H1 (cell line): Measurements from ENCODE around the gene GAS7. TPM values are rescaled to one million over a fixed set of nuclear protein-coding genes. Genes with fewer than 3 reads are reported as not detected.

Experiments
- CHD1 ChIP-seq: IDR thresholded peaks from 2 replicates; pipeline ENCODE4 v1.6.1; 2012; ENCODE audit warnings: low read depth, low read length, improper control_type of control experiment
- HDAC6 ChIP-seq: IDR thresholded peaks from one replicate; pipeline ENCODE4 v1.7.1; 2012; ENCODE audit warnings: low read depth, mild to moderate bottlenecking, inconsistent platforms, low read length, moderate library complexity
- JUND ChIP-seq: IDR thresholded peaks from 2 replicates; pipeline ENCODE4 v1.6.1; 2011; ENCODE audit warnings: mild to moderate bottlenecking, improper control_type of control experiment, low read length
- NANOG ChIP-seq: IDR thresholded peaks from 2 replicates; pipeline ENCODE4 v1.6.1; 2011; ENCODE audit warnings: low read length, low read depth, mild to moderate bottlenecking, inconsistent platforms; ENCODE audit not compliant: insufficient read depth, poor library complexity, severe bottlenecking
- SP2 ChIP-seq: IDR thresholded peaks from 2 replicates; pipeline ENCODE4 v1.6.1; 2012; ENCODE audit warnings: mild to moderate bottlenecking, low read length, inconsistent platforms
- TEAD4 ChIP-seq: IDR thresholded peaks from 2 replicates; pipeline ENCODE4 v1.6.1; 2012; ENCODE audit warnings: low read depth, low read length, inconsistent platforms, mixed read lengths
- polyA plus RNA-seq, 7 experiments: library from polyadenylated mRNA; depleted of rRNA in 3 of 7; stranded (reverse) in 5 of 7; unstranded in 2 of 7; fragments of >200 nt in 5 of 7; fragments of 200-250 nt in 2 of 7; gene quantifications; 1 replicate in 5 of 7; 2 replicates in 1 of 7; 4 replicates in 1 of 7; pipeline versions ENCODE4 v1.2.1 to v1.2.3, GENCODE V29; 2011 to 2013; ENCODE audit warnings: missing spikeins in 2 of 7, mixed read lengths in 2 of 7
- total RNA-seq: library from RNA; stranded (reverse); fragmentation: NEBNext Ultra II Directional; extraction: Animal tissue kit (Norgen Biotek cat#: 25700); gene quantifications from 2 replicates; pipeline ENCODE4 v1.2.1, GENCODE V29; 2021

Gene GAS7
- total and polyA plus RNA-seq, 2 of the 8 experiments (the other 6 are each of a cell fraction or from before 2014, with no cell fraction given): 5.0 to 14.5 TPM

DNA sequence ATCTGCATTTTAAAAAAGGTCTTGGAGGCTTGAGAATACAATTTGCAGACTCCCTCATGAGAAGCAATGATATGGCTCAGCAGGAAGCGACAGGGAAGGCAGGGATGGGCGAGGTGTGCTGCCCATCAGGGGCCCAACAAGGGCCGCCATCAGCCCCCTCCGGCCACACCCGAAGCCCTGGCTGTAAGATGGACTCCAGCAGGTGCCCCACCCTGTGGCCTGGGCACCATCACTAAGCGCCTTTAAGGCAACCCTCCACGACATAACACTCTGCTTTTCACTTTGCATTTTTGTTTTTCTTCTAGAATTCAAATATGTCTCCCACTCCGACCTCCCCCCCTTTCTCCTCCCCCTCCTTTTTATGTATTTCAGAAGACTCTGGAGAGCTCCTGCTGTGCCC lies 241.2 kb downstream of the GAS7 start (continued):
- TF ChIP-seq CHD1: no peak
- no peak for TF ChIP-seq TEAD4
- TF ChIP-seq NANOG: no peak
- TF ChIP-seq HDAC6: no peak
- no peak for TF ChIP-seq JUND
- no peak for TF ChIP-seq SP2
